GM21515 (cell line): ENCODE data around the gene CDK18.

Experiments
- ATAC-seq: cut with Tn5 transposase; IDR thresholded peaks from one replicate; pipeline ENCODE4 v1.9.1; 2021; ENCODE audit not compliant: unreplicated experiment

Gene CDK18

DNA sequence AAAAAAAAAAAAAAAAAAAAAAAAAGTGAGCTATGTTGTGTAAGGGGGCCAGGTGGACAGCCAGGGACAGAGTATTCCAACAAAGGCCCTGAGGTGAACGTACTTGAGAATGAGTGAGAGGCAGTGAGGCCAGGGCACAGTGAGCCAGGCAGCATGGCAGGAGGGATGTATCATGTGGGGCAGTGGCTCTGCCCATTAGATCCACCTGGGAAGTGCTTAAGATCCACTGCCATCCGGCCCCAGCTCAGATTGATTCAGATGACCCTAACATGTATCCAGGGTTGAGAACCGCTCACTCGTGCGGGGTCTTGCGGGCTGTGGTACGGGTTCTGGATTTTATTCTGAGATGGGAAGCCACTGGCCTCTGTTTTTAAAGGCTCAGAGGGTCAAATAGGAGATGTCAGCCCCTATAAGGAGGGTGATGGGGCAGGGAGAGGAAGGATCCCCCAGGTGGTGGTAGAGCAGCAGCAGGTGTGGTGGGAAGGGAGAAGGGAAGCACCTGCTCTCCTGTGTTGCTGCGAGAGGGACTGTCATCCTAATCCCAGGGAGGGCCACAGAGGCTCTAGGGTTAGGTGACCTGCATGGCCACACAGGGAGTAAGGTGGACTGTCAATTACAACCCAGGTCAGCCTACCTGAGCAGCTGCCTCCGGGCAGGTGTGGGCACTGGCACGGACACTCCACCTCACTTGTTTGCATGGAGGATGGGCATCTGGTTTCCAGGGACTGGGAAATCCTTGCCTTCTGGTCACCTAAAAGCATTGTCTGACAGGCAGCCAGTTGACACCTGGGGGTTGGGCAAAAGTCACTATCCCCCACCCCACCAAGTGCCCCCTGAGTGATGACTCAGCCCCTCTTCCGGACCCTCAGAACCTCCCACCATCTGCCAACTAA is 31.6 kb downstream of the CDK18 start:
- no peak for ATAC-seq

DNA sequence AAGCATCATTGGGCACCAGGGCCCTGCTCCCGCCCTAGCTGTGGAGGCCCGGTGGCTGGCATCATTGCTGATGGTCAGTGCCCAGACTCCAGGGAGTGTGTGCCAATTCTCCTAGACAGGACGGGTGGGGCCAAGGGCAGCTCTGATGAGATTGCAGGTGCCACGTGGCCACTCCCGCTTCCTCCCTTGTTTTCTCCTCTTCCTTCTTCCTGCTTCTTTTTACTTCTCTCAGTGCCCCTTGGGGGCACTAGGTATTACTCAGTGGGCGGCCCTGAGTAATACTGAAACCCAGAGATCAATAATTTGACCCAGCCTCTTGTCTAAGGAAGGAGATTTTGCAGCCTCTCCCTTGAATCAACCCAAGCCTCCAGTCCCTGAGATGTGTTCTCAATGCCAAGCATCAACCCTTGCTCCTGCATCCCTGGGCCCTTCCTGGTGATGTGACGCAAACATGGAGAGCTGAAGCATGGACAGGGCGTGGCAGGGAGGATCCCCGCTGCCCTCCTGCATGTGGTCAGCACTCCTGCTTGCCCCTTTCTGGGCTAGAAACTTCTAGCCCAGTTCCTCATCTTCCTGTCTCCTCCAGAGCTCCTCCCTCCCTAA is 32.4 kb downstream of the CDK18 start:
- no peak for ATAC-seq

DNA sequence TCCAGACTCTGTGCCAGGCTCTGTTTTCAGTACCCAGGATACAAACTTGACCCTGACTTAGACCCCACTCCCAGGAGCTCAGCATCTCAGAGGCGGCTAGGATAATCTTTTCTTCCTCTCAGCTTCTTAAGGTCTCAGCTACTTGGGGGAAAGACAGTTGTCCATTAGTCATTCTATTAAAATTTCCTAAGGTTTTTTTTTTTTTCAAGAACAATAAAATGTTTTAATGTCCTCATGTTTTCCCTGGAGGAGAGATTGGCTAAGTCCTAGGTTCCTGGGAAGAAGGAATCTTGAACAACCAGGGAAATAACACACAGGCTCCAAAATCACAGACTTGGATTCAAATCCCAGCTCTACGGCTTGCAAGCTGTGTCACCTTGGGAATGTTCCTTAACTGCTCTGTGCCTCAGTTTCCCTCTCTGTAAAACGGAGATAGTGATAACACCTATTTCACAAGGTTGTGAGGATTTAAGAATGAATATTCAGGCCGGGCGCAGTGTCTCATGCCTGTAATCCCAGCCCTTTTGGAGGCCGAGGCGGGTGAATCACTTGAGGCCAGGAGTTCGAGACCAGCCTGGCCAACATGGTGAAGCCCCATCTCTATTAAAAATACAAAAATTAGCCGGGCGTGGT is 33.0 kb downstream of the CDK18 start:
- no peak for ATAC-seq

DNA sequence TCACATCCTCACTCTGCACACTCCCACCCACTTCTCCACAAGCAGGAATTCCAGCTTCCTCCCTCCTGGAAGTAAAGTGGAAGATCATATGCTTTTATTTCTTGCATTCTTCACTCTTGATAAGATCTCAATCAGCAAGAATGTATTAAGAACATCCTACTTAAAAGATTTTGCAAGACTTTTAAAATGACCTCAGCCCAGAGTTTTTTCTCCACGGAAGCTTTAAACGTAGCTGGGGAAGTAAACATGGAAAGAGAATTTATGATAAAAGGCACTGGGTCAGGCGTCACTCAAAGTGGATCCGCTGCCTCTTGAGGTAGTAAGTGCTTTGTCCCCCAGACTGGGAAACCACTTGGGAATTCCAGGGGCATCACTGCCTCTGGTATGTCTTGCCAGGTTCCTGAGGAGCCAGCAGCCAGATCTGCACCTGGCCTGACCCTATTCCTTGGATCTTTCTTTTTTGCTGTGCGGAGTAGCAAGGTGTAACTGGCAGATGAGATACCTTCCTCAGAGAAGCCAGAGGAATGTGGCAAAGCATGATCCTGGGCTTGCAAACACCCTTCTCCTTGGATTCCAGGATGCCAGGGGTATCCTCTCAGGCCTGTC is 33.9 kb downstream of the CDK18 start:
- no peak for ATAC-seq

DNA sequence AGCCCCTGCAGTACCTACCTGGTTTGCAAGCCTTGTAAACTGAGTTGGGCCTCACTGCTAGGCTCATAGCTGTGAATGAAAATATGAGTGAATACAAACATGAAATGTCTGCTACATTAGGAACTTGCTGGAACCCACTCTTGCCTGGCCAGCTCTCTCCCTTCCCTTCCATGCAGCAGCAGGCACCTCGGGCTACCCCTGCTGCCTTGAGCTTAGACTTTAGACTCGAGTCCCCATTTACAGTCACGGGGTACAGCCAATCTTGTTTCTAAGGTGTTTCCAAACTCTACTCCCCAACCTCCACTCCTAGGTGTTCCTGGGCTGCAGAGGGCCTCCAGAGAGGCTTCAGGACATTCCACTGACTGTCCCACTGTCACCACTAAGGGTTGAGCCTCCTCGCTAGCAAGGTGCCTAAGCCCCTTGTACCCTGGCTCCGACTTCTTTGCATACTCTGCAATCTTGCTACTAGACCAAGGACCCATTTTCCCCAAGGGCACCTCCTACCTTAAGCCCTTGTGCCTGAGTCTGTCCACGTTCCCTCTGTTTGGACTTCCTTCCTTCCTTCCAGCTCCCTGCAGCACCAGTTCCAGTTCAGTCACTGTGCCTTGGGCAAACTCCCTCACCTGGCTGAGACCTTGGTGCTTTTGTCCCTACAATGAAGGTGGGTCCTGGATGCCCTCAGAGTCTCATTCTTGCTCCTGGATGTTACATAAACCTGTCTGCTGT is 36.9 kb downstream of the CDK18 start:
- no peak for ATAC-seq

DNA sequence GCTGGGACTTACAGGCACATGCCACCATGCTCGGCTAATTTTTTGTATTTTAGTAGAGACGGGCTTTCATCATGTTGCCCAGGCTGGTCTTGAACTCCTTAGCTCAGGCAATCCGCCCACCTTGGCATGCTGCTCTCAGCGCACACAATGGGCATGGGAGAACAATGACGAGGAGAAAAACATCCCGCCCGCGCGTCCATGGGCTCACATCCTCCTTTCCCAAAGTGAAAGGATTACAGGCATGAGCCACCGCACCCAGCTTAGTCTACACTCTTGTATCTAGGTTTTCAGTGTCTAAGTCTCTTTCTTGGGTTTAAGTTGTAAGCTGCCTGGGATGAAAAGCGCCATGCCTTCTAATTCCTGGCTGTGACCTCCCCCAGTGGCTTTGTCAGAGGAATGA is 37.9 kb downstream of the CDK18 start:
- ATAC-seq: no peak

DNA sequence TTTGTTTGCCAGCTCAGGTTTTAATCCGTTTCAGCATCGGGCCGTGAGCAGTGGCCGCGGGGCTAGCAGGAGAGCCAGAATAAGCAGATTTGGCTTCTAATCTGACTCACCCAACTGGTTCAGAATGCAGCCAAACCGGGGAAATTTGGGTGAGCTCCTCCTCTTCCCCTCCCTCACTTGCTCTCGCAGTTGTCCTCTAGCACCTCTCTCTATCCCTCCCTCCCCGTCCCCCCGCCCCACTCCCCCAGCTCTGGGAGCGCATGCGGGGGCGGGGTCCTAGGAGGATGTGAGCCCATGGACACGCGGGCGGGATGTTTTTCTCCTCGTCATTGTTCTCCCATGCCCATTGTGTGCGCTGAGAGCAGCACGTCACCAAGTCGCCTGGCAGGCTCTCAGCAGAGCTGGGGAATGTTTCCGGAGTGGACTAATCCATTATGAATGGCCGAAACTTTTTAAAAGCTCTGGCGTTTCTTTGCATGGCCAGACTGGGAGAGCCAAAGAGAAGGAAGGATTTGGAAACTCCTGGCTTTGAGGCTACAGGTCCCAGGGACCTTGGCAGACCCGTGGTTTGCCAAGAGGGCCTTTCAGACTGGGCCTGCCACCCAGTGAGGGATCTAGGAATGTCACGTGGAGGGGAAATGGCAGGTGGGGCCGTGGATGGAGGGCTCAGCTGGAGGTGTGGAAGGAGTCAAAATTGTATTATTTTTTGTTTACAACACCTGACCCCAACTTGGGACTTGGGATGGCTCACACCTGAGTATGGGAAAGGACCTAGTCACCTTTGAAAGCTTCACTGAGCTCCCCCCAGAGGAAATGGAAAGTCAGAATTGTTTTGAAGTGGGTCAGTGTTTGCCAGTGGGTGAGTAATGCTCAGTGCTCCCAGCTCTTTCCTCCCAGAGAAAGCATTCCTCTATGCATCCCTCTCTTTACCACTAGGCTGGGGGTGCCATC is 39.2 kb downstream of the CDK18 start:
- no peak for ATAC-seq

DNA sequence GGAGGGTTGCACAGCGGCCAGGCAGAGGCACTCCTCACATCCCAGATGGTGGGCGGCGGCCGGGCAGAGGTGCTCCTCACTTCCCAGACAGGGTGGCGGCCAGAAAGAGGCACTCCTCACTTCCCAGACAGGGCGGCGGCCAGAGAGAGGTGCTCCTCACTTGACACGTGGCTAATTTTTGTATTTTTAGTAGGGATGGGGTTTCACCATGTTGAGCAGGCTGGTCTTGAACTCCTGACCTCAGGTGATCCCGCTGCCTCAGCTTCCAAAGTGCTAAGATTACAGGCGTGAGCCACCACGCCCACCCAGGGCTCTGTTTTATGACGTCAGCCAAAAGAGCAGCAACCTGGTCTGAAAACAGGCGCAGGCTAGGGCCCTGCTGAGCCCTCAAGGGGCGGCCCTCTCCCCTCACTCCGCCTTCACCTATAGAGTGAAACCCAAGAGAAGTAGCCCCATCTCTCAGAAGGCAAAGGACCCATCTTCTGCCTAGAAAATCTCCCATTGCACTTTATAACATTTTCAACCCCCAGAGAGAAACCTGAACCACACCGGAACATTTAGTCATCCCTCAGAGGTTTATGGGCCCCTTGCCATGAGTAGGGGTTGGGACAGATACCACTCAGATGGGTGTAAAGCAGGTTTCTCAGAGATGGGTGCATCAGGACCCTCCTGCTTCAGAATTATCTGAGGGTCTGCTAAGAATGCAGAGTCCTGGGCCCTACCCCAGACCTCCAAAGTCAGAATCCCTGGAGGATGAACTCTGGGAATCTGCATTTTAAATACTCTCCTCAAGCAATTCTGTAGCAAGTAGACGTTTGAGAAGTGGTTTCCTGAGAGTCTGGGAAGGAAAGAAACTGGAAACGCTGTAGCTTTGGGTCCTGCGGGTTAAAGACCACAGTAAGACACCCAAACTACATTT is 40.8 kb downstream of the CDK18 start:
- ATAC-seq: no peak

DNA sequence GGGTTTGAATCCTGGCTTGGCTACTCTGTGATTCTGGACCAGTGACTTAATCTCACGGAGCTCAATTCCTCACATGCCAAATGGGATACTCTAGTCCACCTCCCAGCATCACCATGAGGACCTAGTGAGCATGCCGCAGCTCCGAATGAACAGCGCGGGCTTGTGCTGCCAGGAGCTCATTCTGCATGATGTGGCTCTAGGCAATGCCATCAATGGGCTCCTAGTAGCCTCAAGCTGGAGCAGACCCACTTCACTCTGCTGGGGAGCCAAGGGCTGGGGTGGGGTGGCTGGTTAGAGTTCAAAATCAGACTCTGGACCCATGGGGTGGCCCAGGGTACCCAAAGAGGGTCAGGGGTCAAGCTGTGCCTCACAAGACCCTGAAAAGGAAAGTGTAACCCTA is 41.5 kb downstream of the CDK18 start:
- ATAC-seq: no peak

DNA sequence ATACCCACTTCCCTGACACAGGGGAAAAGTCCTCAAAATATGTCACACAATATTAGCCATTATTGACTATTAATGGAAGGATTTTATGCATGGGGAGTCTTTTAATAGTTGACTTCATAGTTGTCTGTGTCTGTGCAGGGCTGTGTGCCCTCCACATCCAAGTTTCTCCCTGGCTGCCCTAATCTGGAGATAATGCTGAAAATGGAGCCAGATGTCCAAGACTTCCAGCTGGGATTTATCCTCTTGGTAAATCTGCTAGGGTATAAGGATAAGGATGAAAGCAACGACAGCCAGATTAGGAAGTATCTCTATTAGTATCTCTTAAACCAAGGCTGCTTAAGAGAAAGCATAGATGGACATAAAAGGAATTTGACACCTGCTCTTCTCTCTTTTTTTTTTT is 42.1 kb downstream of the CDK18 start:
- ATAC-seq: no peak

DNA sequence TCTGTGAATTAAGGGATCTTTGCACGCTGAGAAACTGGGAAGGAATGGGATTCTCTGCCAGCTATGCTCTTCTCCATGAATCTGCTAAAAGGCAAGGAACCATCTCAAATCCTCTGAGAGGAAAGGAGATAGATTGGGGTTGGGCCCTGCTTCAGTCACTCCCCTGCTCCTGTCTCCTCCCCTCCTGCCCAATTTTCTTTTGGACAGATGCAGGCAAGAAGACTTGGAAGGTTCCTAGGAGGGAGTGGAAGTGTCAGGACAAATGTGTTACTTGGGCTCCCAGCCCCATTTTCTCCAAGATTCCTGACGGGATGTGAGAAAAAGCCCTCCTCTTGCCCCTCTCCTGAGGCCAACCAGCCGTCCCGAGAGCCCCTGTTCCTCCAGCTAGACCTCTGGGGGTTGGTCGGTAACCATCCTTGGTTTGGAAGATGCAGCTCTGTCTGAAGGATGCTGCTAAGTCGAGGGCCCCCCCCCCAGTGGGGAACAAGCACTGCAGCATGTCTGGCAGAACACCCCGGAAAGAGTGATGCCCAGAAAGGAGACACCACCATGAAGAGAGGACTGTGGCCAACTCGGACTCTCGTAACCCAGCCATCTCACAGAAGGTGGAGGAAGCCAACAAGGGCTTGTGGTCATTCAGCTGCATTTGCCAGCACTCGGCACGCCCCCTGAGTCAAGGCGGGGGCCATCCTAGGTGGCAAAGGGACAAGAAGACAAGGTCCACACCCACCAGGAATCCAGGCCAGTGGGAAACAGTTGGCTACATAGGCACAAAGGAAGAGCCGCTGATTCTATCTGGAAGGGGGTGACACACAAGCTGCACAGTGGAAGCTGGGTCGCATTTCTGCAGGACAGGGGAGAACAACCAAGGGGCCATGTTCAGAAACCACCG is 43.7 kb downstream of the CDK18 start:
- ATAC-seq: no peak

DNA sequence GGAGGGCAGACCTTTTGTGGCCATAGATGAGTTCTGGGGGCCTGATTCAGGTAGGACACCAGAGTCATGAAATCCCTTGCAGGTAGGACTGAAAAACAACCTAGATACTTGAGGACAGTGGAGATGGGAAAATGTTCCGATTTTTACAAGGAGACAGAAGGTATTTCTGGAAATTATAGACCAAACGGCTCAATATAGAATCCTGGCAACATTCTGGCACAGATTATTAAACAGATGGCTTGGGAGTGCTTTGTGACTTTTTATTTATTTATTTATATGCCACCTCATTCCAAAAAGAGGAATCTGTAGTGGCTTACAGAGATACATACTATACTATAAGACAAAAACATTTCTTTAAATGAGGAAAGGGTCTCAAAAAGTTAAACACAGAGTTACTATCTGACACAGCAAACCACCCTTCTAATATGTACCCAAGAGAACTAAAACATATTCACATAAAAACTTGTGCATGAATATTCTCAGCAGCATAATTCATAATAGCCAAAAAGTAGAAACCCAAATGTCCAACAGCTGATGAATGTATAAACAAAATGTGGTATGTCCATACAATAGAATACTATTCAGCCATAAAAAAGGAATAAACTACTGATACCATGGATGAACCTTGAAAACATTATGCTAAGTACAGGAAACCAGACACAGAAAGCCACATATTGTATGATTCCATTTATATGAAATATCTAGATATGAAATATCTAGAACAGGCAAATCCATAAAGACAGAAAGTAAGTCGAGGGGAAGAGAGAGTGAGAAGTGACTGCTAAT is 49.8 kb downstream of the CDK18 start:
- ATAC-seq: no peak

DNA sequence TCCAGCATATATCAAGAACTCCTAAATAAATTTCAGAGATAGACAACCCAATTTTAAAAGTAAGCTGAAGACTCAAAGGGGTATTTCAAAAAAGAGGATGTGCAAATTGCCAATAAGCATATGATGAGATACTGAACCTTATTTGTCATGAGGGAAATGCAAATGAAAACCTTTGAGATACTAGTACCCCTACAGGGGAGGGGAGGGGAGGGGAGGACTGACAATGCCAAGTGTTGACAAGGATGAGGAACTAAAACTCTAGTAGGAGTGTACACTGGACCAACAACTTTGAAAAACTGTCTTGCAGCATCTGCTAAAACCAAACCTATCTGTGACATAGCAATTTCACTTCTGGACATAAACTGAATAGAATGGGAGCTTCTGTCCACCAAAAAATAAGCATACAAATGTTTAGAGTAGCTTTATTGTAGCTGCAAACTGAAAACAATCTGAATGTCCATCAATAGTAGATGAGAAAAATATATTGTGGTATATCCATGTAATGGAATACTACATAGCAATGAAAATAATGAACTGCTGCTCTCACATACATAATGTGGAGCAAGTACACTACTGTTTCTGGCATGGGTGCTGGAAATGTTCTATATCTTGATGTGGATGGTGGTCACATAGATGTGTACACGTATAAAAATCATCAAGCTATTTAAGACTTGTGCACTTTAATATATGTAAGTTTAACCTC is 57.2 kb downstream of the CDK18 start:
- no peak for ATAC-seq

DNA sequence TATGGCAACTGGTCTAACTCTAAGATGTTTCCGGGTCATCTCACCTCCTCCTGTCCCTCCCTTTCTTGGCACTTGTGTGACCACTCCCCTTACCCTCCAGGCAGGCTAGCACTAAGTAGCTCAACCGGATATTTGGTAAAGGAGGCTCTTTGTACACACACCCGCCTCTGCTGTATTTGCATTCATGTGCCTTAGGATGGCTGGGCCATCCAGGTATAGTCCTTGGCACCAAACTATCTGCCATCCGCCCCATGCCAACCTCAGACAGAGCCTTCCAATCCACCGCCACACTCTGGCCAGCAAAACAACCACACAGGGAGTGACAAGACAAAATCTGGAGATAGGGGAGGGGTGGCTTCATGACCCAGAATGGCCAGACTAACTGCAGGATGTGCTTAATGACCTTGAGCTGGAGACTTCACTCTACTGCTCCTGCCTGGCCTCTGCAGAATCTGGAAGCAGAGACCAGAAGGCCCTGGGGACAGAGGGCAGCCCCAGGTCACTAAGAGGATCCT is 59.5 kb downstream of the CDK18 start:
- no peak for ATAC-seq

DNA sequence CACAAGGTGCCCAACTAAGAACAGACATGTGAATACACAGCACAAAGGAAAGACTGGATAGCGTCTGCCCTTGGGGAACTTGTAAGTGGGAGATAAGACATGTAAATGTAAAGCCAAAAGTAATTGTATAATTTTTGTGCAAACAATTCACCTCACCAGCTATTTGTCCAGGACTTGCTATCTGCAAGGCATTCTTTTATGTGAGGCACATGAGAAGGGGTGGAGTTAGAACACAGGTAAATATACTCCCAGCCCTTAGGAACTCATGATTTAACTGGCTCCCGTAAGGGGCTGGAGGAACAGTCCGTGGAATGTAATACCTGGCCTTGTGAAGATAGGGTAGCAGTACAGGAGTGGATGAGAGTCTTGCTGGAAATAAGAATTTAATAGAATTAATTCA is 61.3 kb downstream of the CDK18 start:
- no peak for ATAC-seq

DNA sequence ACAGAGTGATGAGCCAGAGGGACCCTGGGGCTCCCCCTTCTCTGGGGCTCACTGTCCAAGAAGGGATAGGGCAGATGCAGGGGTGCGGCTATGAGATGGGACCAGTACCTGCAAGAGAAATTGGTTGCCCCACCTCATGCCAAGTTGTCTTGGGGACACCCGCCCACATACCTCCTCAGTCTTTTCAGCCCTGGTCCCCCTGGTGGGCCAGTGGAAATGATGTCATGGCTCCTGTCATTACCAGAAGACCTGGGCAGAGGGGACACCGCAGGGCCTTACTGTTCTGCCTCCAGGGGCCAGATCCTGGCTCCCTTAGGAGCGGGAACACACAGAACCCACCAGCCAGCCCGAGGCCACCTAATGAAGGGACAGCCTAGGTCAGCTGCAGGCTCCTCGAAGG is 63.2 kb downstream of the CDK18 start:
- ATAC-seq: no peak
